CD4-positive, alpha-beta T cell (primary cell): ENCODE results near the gene SNCA. TPM values are rescaled to one million over a fixed set of nuclear protein-coding genes. Genes with fewer than 3 reads are reported as not detected.
A peak's percentile ranks its signal among the peaks of the same experiment; 100 is the strongest.

Source experiments
- ATAC-seq: fragments of 200-7000 bp; cut with Tn5 transposase; one replicate; pipeline ENCODE4 v1.10.0; 2022; ENCODE audit warnings: mild to moderate bottlenecking; ENCODE audit not compliant: poor library complexity
- CTCF ChIA-PET: fragments of 350-600 bp; sonication (Branson Sonifier 250); formaldehyde crosslinking; loops from one replicate; lab custom pipeline; 2021; ENCODE audit warnings: antibody characterized with exemption, inconsistent platforms; lab: Charles Lee
- POLR2A ChIA-PET: fragments of 350-600 bp; sonication (Branson Sonifier 250); formaldehyde crosslinking; loops from one replicate; lab custom pipeline; 2021; ENCODE audit warnings: antibody characterized with exemption, inconsistent platforms; lab: Charles Lee
- DNase-seq, 14 experiments: peaks; one replicate each; pipeline ENCODE4 v3.0.0-alpha.2; 2013 to 2020; ENCODE audit warnings: mixed read lengths in 2 of 14
- H3K27ac ChIP-seq, 2 donors: one replicate each; pipeline versions ENCODE4 v1.5.1 to v1.7.0; 2013; ENCODE audit warnings: low read length in 2 of 2, low read depth in 1 of 2, mild to moderate bottlenecking in 1 of 2
- H3K27me3 ChIP-seq, 2 experiments: 1 replicate in 1 of 2; 2 replicates in 1 of 2; pipeline versions ENCODE4 v1.6.1 to v1.7.0; 2013; ENCODE audit warnings: low read length in 2 of 2, control low read depth in 1 of 2, mild to moderate bottlenecking in 1 of 2, moderate library complexity in 1 of 2; ENCODE audit not compliant: insufficient read depth in 2 of 2, control insufficient read depth in 1 of 2
- H3K36me3 ChIP-seq: one replicate; pipeline ENCODE4 v1.6.1; 2013; ENCODE audit warnings: low read length, control low read depth; ENCODE audit not compliant: insufficient read depth
- H3K4me1 ChIP-seq: one replicate; pipeline ENCODE4 v1.6.1; 2013; ENCODE audit warnings: low read length, control low read depth; ENCODE audit not compliant: insufficient read depth
- H3K4me3 ChIP-seq: one replicate; pipeline ENCODE4 v1.5.1; 2013; ENCODE audit warnings: mild to moderate bottlenecking, low read length, moderate library complexity
- H3K9me3 ChIP-seq, 2 experiments: 1 replicate in 1 of 2; 2 replicates in 1 of 2; pipeline versions ENCODE4 v1.6.1 to v1.7.0; 2013; ENCODE audit warnings: low read length in 2 of 2, mild to moderate bottlenecking in 2 of 2, control low read depth in 1 of 2, moderate library complexity in 1 of 2; ENCODE audit not compliant: control insufficient read depth in 1 of 2, insufficient read depth in 1 of 2
- H3K27ac Mint-ChIP-seq: one replicate; pipeline ENCODE4 v1.8.0; 2020; ENCODE audit warnings: mixed read lengths
- H3K27me3 Mint-ChIP-seq: one replicate; pipeline ENCODE4 v1.8.0; 2021; ENCODE audit warnings: mixed read lengths
- H3K36me3 Mint-ChIP-seq: one replicate; pipeline ENCODE4 v1.8.0; 2021; ENCODE audit warnings: low read depth, mixed read lengths
- H3K4me1 Mint-ChIP-seq: one replicate; pipeline ENCODE4 v1.8.0; 2021; ENCODE audit warnings: low read depth, mixed read lengths
- H3K4me3 Mint-ChIP-seq: one replicate; pipeline ENCODE4 v1.8.0; 2020; ENCODE audit warnings: mild to moderate bottlenecking, mixed read lengths
- H3K9me3 Mint-ChIP-seq: one replicate; pipeline ENCODE4 v1.8.0; 2020; ENCODE audit warnings: mixed read lengths
- intact Hi-C, 2 experiments: fragments of 100-400 bp; cut with DNase I in 1 of 2; cut with micrococcal nuclease in 1 of 2; formaldehyde crosslinking; loops; one replicate each; pipeline versions ENCODE4 v1.15.1 to v1.9.0; 2023 to 2025; cut with DNase I, micrococcal nuclease
- total RNA-seq, 174 experiments: library from RNA in 2 of 174; stranded (reverse) in 2 of 174; gene quantifications; one replicate each; pipeline ENCODE4 v1.2.3 and lab custom pipeline; 2021 to 2026
- TF ChIP-seq, protein P1 (sequence below): fragments of 200-600 bp; IDR thresholded peaks from one replicate; pipeline ENCODE4 v1.8.0; 2022; ENCODE audit warnings: antibody characterized with exemption, mild to moderate bottlenecking

SNCA gene
- total RNA-seq, 2 experiments from 2014 or later = not detected

GRCh38 chr4:89835413-89835812 lies 1.5 kb downstream of the SNCA start:
- no peaks in the 10 kb centered on the region for H3K36me3 ChIP-seq
- Mint-ChIP-seq H3K27ac (no peak overlapping the region), H3K36me3 (no peaks in the 10 kb centered on the region), H3K4me3 (peak overlapping the region; percentile 23), H3K9me3 (no peaks in the 10 kb centered on the region), H3K4me1 (peaks cover 22% of the 10 kb centered on the region), H3K27me3 (peaks cover 55% of the 10 kb centered on the region)
- no peak overlapping the region for H3K27ac ChIP-seq
- peaks cover 0 to 9% of the 10 kb centered on the region in 2 experiments for H3K9me3 ChIP-seq
- no peak for ATAC-seq
- ChIA-PET CTCF (interaction anchor here (1.2 kb wide), 1 partner anchor 16 kb away, joined by 3 read pairs; no protein-coding TSS in a partner anchor), POLR2A (no interaction called here)
- H3K27me3 ChIP-seq = peaks cover 26 to 46% of the 10 kb centered on the region in 2 experiments
- no peak for DNase-seq
- intact Hi-C loops = no loop called here
- no peak overlapping the region for H3K4me3 ChIP-seq
- H3K4me1 ChIP-seq = peaks cover 21% of the 10 kb centered on the region
- TF ChIP-seq, protein P1, sequence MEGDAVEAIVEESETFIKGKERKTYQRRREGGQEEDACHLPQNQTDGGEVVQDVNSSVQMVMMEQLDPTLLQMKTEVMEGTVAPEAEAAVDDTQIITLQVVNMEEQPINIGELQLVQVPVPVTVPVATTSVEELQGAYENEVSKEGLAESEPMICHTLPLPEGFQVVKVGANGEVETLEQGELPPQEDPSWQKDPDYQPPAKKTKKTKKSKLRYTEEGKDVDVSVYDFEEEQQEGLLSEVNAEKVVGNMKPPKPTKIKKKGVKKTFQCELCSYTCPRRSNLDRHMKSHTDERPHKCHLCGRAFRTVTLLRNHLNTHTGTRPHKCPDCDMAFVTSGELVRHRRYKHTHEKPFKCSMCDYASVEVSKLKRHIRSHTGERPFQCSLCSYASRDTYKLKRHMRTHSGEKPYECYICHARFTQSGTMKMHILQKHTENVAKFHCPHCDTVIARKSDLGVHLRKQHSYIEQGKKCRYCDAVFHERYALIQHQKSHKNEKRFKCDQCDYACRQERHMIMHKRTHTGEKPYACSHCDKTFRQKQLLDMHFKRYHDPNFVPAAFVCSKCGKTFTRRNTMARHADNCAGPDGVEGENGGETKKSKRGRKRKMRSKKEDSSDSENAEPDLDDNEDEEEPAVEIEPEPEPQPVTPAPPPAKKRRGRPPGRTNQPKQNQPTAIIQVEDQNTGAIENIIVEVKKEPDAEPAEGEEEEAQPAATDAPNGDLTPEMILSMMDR = no peak

GRCh38 chr4:89834486-89835209 lies 2.3 kb downstream of the SNCA start:
- Mint-ChIP-seq H3K27ac (no peak overlapping the region), H3K4me3 (peak overlapping the region; percentile 28), H3K9me3 (no peaks in the 10 kb centered on the region), H3K27me3 (peaks cover 48% of the 10 kb centered on the region), H3K36me3 (no peaks in the 10 kb centered on the region), H3K4me1 (peaks cover 28% of the 10 kb centered on the region)
- intact Hi-C loops = no loop called here
- ChIA-PET POLR2A (no interaction called here), CTCF (no interaction called here)
- Histone ChIP-seq H3K4me3 (no peak overlapping the region), H3K9me3 (peaks cover 0 to 9% of the 10 kb centered on the region in 2 experiments), H3K27ac (no peak overlapping the region), H3K27me3 (peaks cover 26 to 39% of the 10 kb centered on the region in 2 experiments), H3K36me3 (no peaks in the 10 kb centered on the region), H3K4me1 (peaks cover 22% of the 10 kb centered on the region)
- TF ChIP-seq, protein P1 = no peak
- DNase-seq = no peak
- no peak for ATAC-seq

DNA sequence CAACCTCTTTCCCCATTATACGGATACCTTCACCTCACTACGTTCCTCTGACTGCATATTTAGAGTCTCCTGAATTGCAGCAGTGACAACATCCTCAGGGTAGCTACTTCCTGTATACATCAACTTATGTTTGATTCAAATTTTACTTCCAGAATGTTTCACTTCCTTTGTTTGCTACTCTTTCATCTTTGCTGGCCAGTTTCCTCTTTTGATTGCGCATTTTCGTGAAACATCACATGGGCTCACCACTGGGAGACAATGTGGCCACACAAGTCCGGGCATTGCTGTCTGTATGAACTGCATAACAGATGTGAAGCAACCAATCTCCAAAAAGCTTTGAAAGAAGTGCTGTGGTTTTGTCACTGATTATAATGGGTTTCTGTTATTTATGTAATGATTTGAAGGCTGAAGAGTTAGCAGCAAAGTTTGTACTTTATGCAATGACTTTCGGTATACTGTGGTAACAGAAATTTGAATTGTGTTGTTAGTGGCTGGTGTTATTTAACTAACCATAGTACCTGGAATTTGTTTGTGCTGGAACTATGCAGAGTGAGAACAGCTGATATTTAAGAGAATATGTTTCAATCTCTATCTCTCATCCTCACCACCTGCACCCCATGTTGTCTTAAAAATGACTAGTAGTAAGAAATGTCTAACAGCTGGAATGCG lies 7.4 kb downstream of the SNCA start:
- Mint-ChIP-seq H3K27me3 (peaks cover 8% of the 10 kb centered on the region), H3K9me3 (no peaks in the 10 kb centered on the region), H3K4me3 (peak overlapping the region; percentile 43), H3K27ac (peak overlapping the region; percentile 50), H3K4me1 (peaks cover 17% of the 10 kb centered on the region), H3K36me3 (no peaks in the 10 kb centered on the region)
- Histone ChIP-seq H3K27ac (no peak overlapping the region), H3K27me3 (peaks cover 0 to 3% of the 10 kb centered on the region in 2 experiments), H3K4me3 (no peak overlapping the region), H3K36me3 (no peaks in the 10 kb centered on the region), H3K9me3 (no peaks in the 10 kb centered on the region), H3K4me1 (peaks cover 3% of the 10 kb centered on the region)
- intact Hi-C loops = no loop called here
- ChIA-PET POLR2A (interaction anchor here (1.1 kb wide), 1 partner anchor 65 kb away, joined by 4 read pairs; the partner anchor contains the start of gene MMRN1), CTCF (no interaction called here)
- TF ChIP-seq, protein P1 = no peak
- ATAC-seq (peak; percentile 85), DNase-seq (peak in 4 of 14 experiments; percentile 47 to 70 (median 63))
